GM10847 (cell line): ENCODE data around the gene USE1.

ENCODE experiments used
- POLR2A ChIP-seq: IDR thresholded peaks from 2 replicates; pipeline ENCODE4 v1.6.1; 2011; ENCODE audit not compliant: insufficient read length; ENCODE audit errors: extremely low read depth

Gene USE1, protein sequence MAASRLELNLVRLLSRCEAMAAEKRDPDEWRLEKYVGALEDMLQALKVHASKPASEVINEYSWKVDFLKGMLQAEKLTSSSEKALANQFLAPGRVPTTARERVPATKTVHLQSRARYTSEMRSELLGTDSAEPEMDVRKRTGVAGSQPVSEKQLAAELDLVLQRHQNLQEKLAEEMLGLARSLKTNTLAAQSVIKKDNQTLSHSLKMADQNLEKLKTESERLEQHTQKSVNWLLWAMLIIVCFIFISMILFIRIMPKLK

DNA sequence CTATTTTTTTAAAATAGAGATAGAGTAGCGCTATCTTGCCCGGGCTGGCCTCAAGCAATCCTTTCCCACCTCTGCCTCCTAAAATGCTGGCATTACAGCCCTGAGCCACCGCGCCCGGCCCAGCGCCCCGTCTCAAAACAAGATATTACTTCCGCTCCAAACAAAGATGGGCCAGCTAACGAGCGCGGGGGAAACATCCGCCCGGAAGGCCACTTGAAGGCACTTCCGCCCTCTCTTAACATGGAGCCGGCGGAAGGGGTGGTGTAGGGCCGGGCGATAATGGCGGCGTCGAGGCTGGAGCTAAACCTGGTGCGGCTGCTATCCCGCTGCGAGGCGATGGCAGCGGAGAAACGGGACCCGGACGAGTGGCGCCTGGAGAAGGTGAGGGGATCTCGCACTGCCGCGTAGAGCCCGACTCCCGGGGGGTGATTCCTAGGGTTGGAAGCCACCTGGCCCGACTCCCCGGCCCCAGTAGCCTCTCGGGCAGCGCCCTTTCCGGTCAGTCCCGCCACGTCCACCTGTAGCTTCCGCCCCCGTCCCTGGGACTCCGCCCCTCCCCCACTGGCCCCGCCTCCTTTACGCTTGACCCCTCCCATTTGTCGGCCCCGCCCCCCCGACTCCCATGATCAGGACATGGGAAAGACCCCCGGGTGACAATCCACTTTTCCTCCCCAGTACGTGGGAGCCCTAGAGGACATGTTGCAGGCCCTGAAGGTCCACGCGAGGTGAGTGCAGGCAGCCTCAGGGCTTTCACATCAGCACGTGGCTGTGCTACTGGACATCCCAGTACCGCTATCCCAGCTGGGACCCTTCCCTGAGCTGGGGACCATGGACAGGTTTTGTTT, at the start of gene USE1:
Gene USE1 (plus strand): TSS at position 231 of the 845 bp plus-strand sequence. CDS start 49 bp downstream, at position 280.
- TF ChIP-seq POLR2A: peak; percentile 68

DNA sequence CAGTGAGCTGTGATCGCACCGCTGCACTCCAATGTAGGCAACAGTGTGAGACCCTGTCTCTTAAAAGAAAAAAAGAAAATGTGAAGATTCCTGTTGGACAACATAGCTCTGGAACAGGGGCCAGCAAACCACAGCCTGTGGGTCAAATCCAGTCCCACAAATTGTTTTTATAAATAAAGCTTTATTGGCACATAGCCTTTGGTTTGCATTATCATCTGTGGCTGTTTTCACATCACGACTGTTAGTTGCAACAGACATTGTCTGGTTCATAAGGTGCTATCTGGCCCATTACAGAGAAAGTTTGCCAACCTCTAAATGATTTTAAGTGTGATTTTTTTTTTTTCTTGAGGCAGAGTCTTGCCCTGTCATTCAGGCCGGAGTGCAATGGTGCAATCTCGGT, 49.4 kb upstream of the USE1 start:
- TF ChIP-seq POLR2A: no peak

DNA sequence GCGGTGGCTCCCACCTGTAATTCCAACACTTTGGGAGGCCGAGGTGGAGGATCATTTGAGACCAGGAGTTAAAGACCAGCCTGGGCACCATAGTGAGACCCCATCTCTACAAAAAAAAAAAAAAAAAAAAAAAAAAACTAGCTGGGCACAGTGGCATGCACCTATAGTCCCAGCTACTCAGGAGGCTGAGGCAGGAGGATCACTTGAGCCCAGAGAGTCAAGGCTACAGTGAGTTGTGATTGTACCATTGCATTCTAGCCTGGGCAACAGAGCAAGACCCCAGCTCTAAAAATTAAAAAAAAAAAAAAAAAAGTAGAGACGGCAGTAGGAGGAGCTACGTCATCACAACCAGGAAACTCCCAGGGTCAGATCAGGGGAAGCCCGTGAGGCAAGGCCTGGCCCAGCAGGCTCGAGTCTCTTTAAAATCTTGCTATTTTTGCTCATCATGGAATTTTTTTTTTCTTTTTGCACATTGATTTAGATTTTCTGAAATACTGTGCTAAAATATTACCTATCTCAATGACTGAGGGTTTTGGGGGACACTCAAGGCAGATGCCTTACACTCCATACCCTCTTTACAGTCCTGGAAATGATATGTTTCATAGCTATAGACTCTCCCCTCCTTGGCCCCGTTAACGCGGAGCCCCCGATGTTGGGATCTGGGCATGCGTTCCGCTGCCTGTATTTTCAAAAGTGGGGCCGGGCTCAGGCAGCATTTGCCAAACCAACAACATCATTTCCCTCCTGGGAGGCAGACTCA, 44.4 kb upstream of the USE1 start:
- TF ChIP-seq POLR2A: no peak

DNA sequence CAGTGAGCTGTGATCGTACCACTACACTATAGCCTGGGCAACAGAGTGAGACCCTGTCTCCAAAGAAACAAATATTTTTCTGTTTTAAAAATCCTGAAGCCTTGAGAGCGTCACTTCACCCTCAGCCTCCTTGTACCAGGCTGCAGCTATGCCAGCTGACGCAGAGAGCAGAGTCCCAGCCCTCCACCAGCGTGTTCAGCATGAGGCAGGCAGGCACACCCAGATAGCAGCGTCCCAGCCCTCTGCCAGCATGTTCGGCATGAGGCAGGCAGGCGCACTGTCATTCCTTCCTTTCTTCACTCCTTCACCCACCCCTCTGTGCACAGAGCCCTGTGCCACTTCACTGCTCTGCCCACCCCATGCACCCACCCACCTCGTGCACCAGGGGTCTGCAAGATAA, 43.3 kb upstream of the USE1 start:
- no peak for TF ChIP-seq POLR2A

DNA sequence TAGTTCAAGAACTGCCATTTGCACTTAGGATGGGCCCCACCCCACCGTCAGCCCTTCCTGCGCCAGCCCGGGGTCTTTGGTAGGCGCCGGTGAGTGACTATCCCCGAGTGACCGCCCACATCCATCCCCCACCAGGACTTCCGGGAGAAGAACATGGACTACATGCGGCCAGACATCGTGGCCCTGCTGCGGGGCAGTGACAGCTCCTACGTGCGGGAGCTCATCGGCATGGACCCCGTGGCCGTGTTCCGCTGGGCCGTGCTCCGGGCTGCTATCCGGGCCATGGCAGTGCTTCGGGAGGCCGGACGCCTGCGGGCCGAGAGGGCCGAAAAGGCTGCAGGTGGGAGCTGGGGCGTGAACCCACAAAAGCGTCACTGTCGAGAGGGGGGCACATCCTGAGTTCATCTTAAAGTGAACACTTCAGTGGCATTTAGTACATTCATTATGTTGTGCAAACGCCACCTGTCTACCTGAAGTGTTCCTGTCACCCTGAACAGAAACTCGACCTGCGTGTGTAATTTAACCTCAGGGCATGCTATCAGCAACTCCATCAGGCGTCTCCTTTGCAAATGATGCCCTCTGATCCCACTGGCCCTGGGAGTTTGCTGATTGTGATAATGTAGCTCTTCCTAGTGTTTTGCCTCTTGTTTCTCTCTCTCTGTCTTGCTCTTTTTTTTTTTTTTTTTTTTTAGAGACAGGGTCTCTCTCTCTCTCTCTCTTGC, 42.4 kb upstream of the USE1 start:
- no peak for TF ChIP-seq POLR2A

- TF ChIP-seq POLR2A: no peak
Measured at GRCh38 chr19:17178291-17178690, 36.9 kb upstream of the USE1 start.

- no peak for TF ChIP-seq POLR2A
Measured at GRCh38 chr19:17180997-17181702, 34.0 kb upstream of the USE1 start.

GRCh38 chr19:17183271-17183761, 31.8 kb upstream of the USE1 start:
- TF ChIP-seq POLR2A: no peak

- TF ChIP-seq POLR2A: no peak
Measured at GRCh38 chr19:17183858-17184321, 31.3 kb upstream of the USE1 start.

DNA sequence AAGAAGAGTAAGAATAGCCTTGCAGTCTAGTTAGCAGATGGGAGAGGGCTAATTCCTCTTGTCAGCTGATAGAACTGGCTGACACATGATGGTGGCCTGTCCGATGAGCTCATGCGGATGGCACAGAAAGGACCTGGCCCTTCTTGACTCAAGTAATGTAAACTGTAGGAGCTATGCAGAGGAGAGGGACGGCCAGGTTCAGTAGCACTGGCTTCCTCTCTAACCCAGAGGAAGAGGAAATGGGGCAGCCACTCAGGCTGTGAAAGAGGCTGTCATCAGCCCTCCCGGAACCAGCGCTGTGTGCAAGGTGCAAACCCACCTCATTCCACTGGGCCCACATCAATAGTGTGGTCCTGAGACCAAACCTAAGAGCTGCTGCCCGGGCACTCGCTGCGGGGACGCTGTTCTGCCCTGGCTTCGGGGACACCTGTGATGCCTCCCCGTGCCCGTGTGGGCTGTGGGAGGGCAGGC, 30.8 kb upstream of the USE1 start:
- TF ChIP-seq POLR2A: no peak

GRCh38 chr19:17185590-17185989, 29.6 kb upstream of the USE1 start:
- TF ChIP-seq POLR2A: no peak

GRCh38 chr19:17192751-17193150, 22.4 kb upstream of the USE1 start:
- TF ChIP-seq POLR2A: no peak

DNA sequence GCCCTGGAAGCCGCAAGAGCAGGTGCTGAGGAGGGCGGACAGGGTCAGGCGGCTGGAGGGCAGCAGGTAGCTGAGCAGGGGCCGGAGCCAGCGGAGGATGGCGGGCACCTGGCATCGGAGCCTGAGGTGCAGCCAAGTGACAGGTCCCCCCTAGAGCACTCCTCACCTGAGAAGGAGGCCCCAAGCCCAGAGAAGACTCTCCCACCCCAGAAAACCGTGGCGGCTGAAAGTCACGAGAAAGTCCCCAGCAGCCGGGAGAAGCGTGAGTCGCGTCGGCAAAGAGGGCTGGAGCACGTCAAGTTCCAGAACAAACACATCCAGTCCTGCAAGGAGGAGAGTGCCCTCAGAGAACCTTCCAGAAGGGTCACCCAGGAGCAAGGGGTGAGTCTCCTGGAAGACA, 20.5 kb upstream of the USE1 start:
- no peak for TF ChIP-seq POLR2A

DNA sequence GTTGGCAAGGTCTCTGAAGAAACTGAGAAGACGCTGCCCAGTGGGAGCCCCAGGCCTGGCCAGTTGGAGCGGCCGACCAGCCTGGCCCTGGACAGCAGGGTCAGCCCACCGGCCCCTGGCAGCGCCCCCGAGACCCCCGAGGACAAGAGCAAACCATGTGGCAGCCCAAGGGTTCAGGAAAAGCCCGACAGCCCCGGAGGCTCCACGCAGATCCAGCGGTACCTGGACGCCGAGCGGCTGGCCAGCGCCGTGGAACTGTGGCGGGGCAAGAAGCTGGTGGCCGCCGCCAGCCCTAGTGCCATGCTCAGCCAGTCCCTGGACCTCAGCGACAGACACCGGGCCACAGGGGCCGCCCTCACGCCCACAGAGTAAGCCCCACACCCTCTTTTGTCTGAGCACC, 20.1 kb upstream of the USE1 start:
- TF ChIP-seq POLR2A: no peak

DNA sequence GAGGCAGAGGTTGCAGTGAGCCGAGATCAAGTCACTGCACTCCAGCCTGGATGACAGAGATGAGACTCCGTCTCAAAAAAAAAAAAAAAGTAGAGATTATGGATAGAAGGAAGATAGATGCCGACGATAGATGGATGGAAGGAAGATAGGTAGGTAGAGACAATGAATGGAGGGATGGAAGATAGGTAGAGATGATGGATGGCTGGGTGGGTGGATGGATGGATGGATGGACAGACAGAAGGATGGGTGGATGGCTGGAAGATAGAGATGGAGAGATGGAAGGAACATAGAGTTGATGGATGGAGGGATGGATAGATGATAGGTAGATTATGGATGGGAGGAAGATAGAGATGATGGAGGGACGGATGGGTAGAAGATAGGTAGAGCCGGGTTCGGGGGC, 18.5 kb upstream of the USE1 start:
- TF ChIP-seq POLR2A: no peak

GRCh38 chr19:17197666-17198065, 17.5 kb upstream of the USE1 start:
- TF ChIP-seq POLR2A: no peak
